Bronchial epithelial cell (primary cell): ENCODE measurements around the gene CNOT1. TPM values are rescaled to one million over a fixed set of nuclear protein-coding genes. Genes with fewer than 3 reads are reported as not detected.

Experiments
- DNase-seq: peaks from one replicate; pipeline ENCODE4 v3.0.0-alpha.2; 2010; ENCODE audit warnings: low read depth
- FAIRE-seq: peaks from 2 replicates; lab custom pipeline; 2011; peaks lifted over from hg19 to GRCh38; lab: Jason Lieb, UNC
- H3K27me3 ChIP-seq: 2 replicates; pipeline ENCODE4 v1.5.1; 2011; ENCODE audit warnings: low read length; ENCODE audit not compliant: control insufficient read depth, insufficient read depth
- H3K36me3 ChIP-seq: 2 replicates; pipeline ENCODE4 v1.5.1; 2011; ENCODE audit warnings: low read length; ENCODE audit not compliant: control insufficient read depth, insufficient read depth
- H3K4me3 ChIP-seq: 2 replicates; pipeline ENCODE4 v1.5.1; 2011; ENCODE audit warnings: mild to moderate bottlenecking, low read depth, low read length, control low read depth
- total RNA-seq: library from RNA; depleted of rRNA; stranded (reverse); fragments of >200 nt; gene quantifications from 2 replicates; pipeline ENCODE4 v1.2.1, GENCODE V29; 2014
- TF ChIP-seq, protein P1 (sequence below): IDR thresholded peaks from 2 replicates; pipeline ENCODE4 v1.5.1; 2011; ENCODE audit warnings: mild to moderate bottlenecking, moderate library complexity, low read length, control low read depth, inconsistent platforms; ENCODE audit not compliant: insufficient read depth, severe bottlenecking

CNOT1 gene
- total RNA-seq, 1 donor from 2014 or later, result 113 TPM

GRCh38 chr16:58588406-58588805 lies 41.2 kb downstream of the CNOT1 start:
- Histone ChIP-seq H3K27me3 (no peaks in the 10 kb centered on the region), H3K36me3 (peaks cover 20% of the 10 kb centered on the region), H3K4me3 (no peak overlapping the region)
- TF ChIP-seq, protein P1, sequence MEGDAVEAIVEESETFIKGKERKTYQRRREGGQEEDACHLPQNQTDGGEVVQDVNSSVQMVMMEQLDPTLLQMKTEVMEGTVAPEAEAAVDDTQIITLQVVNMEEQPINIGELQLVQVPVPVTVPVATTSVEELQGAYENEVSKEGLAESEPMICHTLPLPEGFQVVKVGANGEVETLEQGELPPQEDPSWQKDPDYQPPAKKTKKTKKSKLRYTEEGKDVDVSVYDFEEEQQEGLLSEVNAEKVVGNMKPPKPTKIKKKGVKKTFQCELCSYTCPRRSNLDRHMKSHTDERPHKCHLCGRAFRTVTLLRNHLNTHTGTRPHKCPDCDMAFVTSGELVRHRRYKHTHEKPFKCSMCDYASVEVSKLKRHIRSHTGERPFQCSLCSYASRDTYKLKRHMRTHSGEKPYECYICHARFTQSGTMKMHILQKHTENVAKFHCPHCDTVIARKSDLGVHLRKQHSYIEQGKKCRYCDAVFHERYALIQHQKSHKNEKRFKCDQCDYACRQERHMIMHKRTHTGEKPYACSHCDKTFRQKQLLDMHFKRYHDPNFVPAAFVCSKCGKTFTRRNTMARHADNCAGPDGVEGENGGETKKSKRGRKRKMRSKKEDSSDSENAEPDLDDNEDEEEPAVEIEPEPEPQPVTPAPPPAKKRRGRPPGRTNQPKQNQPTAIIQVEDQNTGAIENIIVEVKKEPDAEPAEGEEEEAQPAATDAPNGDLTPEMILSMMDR, result no peak
- FAIRE-seq, result no peak
- no peak for DNase-seq

GRCh38 chr16:58586340-58587030 lies 43.1 kb downstream of the CNOT1 start:
- TF ChIP-seq, protein P1, result no peak
- H3K36me3 ChIP-seq, result peaks cover 27% of the 10 kb centered on the region
- H3K4me3 ChIP-seq, result no peak overlapping the region
- DNase-seq (no peak), FAIRE-seq (no peak)
- no peaks in the 10 kb centered on the region for H3K27me3 ChIP-seq

DNA sequence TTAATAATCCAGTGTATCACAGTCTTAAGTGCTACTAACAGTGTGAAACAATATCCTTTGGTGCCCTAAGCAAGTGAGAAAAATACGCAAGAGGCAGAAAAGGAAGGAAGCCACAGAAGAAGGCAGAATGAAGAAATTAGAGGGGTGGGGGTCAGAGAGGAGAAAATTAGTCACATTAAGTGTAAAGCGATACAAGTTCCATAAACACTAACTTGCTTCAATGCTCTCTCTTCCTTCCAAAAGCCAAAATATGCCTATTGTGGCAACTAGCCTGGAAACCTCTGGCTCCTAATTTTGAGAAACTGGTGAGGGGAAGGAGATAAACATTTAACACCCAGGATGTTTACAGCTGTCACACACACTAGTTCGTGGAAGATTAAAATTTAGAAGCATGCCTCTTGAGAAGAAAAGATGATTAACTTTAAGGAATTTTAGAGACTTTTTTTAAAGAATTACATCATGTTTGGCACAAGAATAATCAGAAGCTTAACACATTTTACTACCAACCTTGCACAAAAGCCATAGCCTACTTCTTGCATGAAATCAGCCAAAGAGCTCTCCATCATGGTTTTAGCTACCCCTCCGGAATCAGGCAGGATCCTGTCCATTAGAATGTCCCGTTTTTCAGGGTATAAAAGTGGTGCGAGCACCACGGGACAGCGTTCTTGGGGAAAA lies 44.7 kb downstream of the CNOT1 start:
- Histone ChIP-seq H3K4me3 (no peak overlapping the region), H3K36me3 (peaks cover 26% of the 10 kb centered on the region)
- FAIRE-seq, result no peak

GRCh38 chr16:58582971-58583765 lies 46.5 kb downstream of the CNOT1 start:
- TF ChIP-seq, protein P1, result no peak
- no peak for FAIRE-seq
- H3K36me3 ChIP-seq, result peaks cover 23% of the 10 kb centered on the region
- H3K27me3 ChIP-seq, result no peaks in the 10 kb centered on the region
- no peak for DNase-seq
- no peak overlapping the region for H3K4me3 ChIP-seq

More for the DNA sequence above, 44.7 kb downstream of the CNOT1 start:
- TF ChIP-seq, protein P1, result no peak
- no peak for DNase-seq
- no peaks in the 10 kb centered on the region for H3K27me3 ChIP-seq

- peaks cover 26% of the 10 kb centered on the region for H3K36me3 ChIP-seq
- no peaks in the 10 kb centered on the region for H3K27me3 ChIP-seq
- no peak overlapping the region for H3K4me3 ChIP-seq
- DNase-seq (no peak), FAIRE-seq (no peak)
- TF ChIP-seq, protein P1, result no peak
These were observed 47.5 kb downstream of the CNOT1 start for GRCh38 chr16:58582133-58582532.
